HG03066 (cell line): ENCODE results near the gene GUF1.

Source experiments
- ATAC-seq: cut with Tn5 transposase; IDR thresholded peaks from one replicate; pipeline ENCODE4 v1.9.1; 2021; ENCODE audit warnings: low read depth; ENCODE audit not compliant: unreplicated experiment

Gene GUF1

GRCh38 chr4:44678094-44679041 lies at the start of gene GUF1:
Gene GUF1, plus strand, starts transcription at chr4:44678420. Its CDS starts 203 bp downstream, at chr4:44678623.
- ATAC-seq = peak; percentile 96

GRCh38 chr4:44629280-44629866 lies 48.8 kb upstream of the GUF1 start:
- ATAC-seq = peak; percentile 94

- ATAC-seq = no peak
These were observed 46.1 kb upstream of the GUF1 start for GRCh38 chr4:44632089-44632488.

GRCh38 chr4:44632733-44633132 lies 45.5 kb upstream of the GUF1 start:
- no peak for ATAC-seq

GRCh38 chr4:44638091-44638490 lies 40.1 kb upstream of the GUF1 start:
- ATAC-seq = no peak

- no peak for ATAC-seq
These were observed 32.1 kb upstream of the GUF1 start for GRCh38 chr4:44646151-44646550.

GRCh38 chr4:44651425-44651824 lies 26.8 kb upstream of the GUF1 start, which contains the start of gene YIPF7:
Gene YIPF7, minus strand, starts transcription at chr4:44651625. Its CDS starts 1,525 bp downstream, at chr4:44650100.
- ATAC-seq = no peak

- ATAC-seq = no peak
These were observed 26.2 kb upstream of the GUF1 start for GRCh38 chr4:44652002-44652401.

GRCh38 chr4:44660396-44660795 lies 17.8 kb upstream of the GUF1 start:
- ATAC-seq = no peak

- no peak for ATAC-seq
These were observed 16.1 kb upstream of the GUF1 start for GRCh38 chr4:44661940-44662622.

GRCh38 chr4:44662623-44663005 lies 15.6 kb upstream of the GUF1 start:
- no peak for ATAC-seq

GRCh38 chr4:44663539-44664263 lies 14.5 kb upstream of the GUF1 start:
- no peak for ATAC-seq

- no peak for ATAC-seq
These were observed 9.7 kb upstream of the GUF1 start for GRCh38 chr4:44668526-44668925.

- ATAC-seq = no peak
These were observed 7.6 kb upstream of the GUF1 start for GRCh38 chr4:44670506-44671199.

GRCh38 chr4:44671636-44672035 lies 6.6 kb upstream of the GUF1 start:
- no peak for ATAC-seq

GRCh38 chr4:44674471-44674870 lies 3.7 kb upstream of the GUF1 start:
- ATAC-seq = no peak

GRCh38 chr4:44675366-44675765 lies 2.9 kb upstream of the GUF1 start:
- ATAC-seq = no peak

- ATAC-seq = no peak
These were observed 840 bp downstream of the GUF1 start for GRCh38 chr4:44679060-44679459.

GRCh38 chr4:44684648-44685047 lies 6.4 kb downstream of the GUF1 start:
- ATAC-seq = no peak

- ATAC-seq = no peak
These were observed 22.2 kb downstream of the GUF1 start for GRCh38 chr4:44700427-44700826.
